Calu3 (cell line): ENCODE results near the gene BANK1. TPM values are rescaled to one million over a fixed set of nuclear protein-coding genes. Genes with fewer than 3 reads are reported as not detected.

Experiments used
- BruUV-seq: library from RNA; stranded (reverse); fragments of 400-500 nt; replicated peaks from 2 replicates; lab custom pipeline; 2021; lab: Mats Ljungman, UMichigan
- CTCF ChIA-PET: fragments of 300-600 bp; sonication (Branson Sonifier 250); formaldehyde crosslinking; loops from one replicate; lab custom pipeline; 2022; ENCODE audit warnings: antibody characterized with exemption; lab: Charles Lee
- DNase-seq: peaks from one replicate; pipeline ENCODE4 v3.0.0; 2022
- H3K27ac Mint-ChIP-seq: one replicate; pipeline ENCODE4 v1.8.0; 2022; ENCODE audit warnings: mixed read lengths; ENCODE audit not compliant: unreplicated experiment
- H3K27me3 Mint-ChIP-seq: one replicate; pipeline ENCODE4 v1.8.0; 2022; ENCODE audit warnings: mixed read lengths; ENCODE audit not compliant: unreplicated experiment
- H3K36me3 Mint-ChIP-seq: one replicate; pipeline ENCODE4 v1.8.0; 2022; ENCODE audit warnings: mild to moderate bottlenecking, moderate library complexity, mixed read lengths; ENCODE audit not compliant: insufficient read depth, unreplicated experiment
- H3K4me1 Mint-ChIP-seq: one replicate; pipeline ENCODE4 v1.8.0; 2022; ENCODE audit warnings: mild to moderate bottlenecking, low read depth, mixed read lengths; ENCODE audit not compliant: unreplicated experiment
- H3K4me3 Mint-ChIP-seq: one replicate; pipeline ENCODE4 v1.8.0; 2022; ENCODE audit warnings: mild to moderate bottlenecking, low read depth, moderate library complexity, mixed read lengths; ENCODE audit not compliant: unreplicated experiment
- H3K9me3 Mint-ChIP-seq: one replicate; pipeline ENCODE4 v1.8.0; 2022; ENCODE audit warnings: low read depth, mixed read lengths; ENCODE audit not compliant: unreplicated experiment
- CTCF ChIP-seq: fragments of 200-600 bp; IDR thresholded peaks from one replicate; pipeline ENCODE4 v1.8.0; 2022; ENCODE audit warnings: antibody characterized with exemption; ENCODE audit not compliant: unreplicated experiment
- intact Hi-C: fragments of 100-400 bp; cut with micrococcal nuclease; formaldehyde crosslinking; loops from one replicate; pipeline ENCODE4 v1.10.0; 2022; ENCODE audit not compliant: unreplicated experiment
- total RNA-seq: library from RNA; stranded (reverse); gene quantifications from 2 replicates; pipeline ENCODE4 v1.2.3, GENCODE V29; 2022

The BANK1 gene
- total RNA-seq, 1 experiment from 2014 or later, result 6.4 TPM

GRCh38 chr4:101921370-101921769 lies 130.8 kb downstream of the BANK1 start:
- no peak for DNase-seq
- Mint-ChIP-seq H3K9me3 (no peaks in the 10 kb centered on the region), H3K27me3 (no peaks in the 10 kb centered on the region), H3K27ac (no peak overlapping the region), H3K4me3 (no peak overlapping the region), H3K36me3 (no peaks in the 10 kb centered on the region), H3K4me1 (no peaks in the 10 kb centered on the region)
- intact Hi-C loops, result no loop called here
- TF ChIP-seq CTCF, result no peak
- no TSS peak for BruUV-seq
- CTCF ChIA-PET, result interaction anchor here (0.9 kb wide), 1 partner anchor 256 kb away, joined by 4 read pairs; no protein-coding TSS in a partner anchor

GRCh38 chr4:101931619-101932018 lies 141.1 kb downstream of the BANK1 start:
- no TSS peak for BruUV-seq
- no peak for DNase-seq
- H3K4me3 Mint-ChIP-seq, result no peak overlapping the region
- no peak for TF ChIP-seq CTCF
- no peaks in the 10 kb centered on the region for H3K36me3 Mint-ChIP-seq
- no peaks in the 10 kb centered on the region for H3K27me3 Mint-ChIP-seq
- CTCF ChIA-PET, result no interaction called here
- peaks cover 9% of the 10 kb centered on the region for H3K9me3 Mint-ChIP-seq
- peaks cover 9% of the 10 kb centered on the region for H3K4me1 Mint-ChIP-seq
- intact Hi-C loops, result no loop called here
- H3K27ac Mint-ChIP-seq, result no peak overlapping the region

- no peaks in the 10 kb centered on the region for H3K27me3 Mint-ChIP-seq
- no peak overlapping the region for H3K4me3 Mint-ChIP-seq
- no peak for DNase-seq
- H3K36me3 Mint-ChIP-seq, result no peaks in the 10 kb centered on the region
- H3K27ac Mint-ChIP-seq, result no peak overlapping the region
- peaks cover 9% of the 10 kb centered on the region for H3K4me1 Mint-ChIP-seq
- intact Hi-C loops, result no loop called here
- no peaks in the 10 kb centered on the region for H3K9me3 Mint-ChIP-seq
- TF ChIP-seq CTCF, result no peak
- no TSS peak for BruUV-seq
- CTCF ChIA-PET, result no interaction called here
Measured at GRCh38 chr4:101933855-101934254, 143.3 kb downstream of the BANK1 start.

GRCh38 chr4:101938836-101939235 lies 148.3 kb downstream of the BANK1 start:
- CTCF ChIA-PET, result no interaction called here
- no peaks in the 10 kb centered on the region for H3K4me1 Mint-ChIP-seq
- H3K4me3 Mint-ChIP-seq, result no peak overlapping the region
- DNase-seq, result no peak
- intact Hi-C loops, result no loop called here
- H3K27ac Mint-ChIP-seq, result no peak overlapping the region
- no peak for TF ChIP-seq CTCF
- no peaks in the 10 kb centered on the region for H3K9me3 Mint-ChIP-seq
- no peaks in the 10 kb centered on the region for H3K36me3 Mint-ChIP-seq
- no peaks in the 10 kb centered on the region for H3K27me3 Mint-ChIP-seq
- BruUV-seq, result no TSS peak
